Measurements from ENCODE around the gene CYP46A1. TPM values are rescaled to one million over a fixed set of nuclear protein-coding genes. Genes with fewer than 3 reads are reported as not detected.

CYP46A1 gene
- total and polyA plus RNA-seq, 4 donors = 0.33 to 2.5 (median 1.4) TPM

GRCh38 chr14:99717682-99718013 is 33.5 kb downstream of the CYP46A1 start:
- no peak overlapping the region for H3K27ac ChIP-seq (ENCODE audit: low read depth in 1 of 2, low read length in 1 of 2)
- TF ChIP-seq CTCF (IDR thresholded peaks at IDR 0.05; ENCODE audit: control extremely low read depth, extremely low read depth) = no peak
- no peaks in the 10 kb centered on the region for H3K36me3 ChIP-seq (ENCODE audit: control insufficient read depth in 4 of 4, insufficient read depth in 4 of 4, low read length in 4 of 4)
- H3K27me3 ChIP-seq (ENCODE audit: control insufficient read depth in 3 of 3, insufficient read depth in 3 of 3, low read length in 2 of 3) = no peaks in the 10 kb centered on the region
- H3K4me1 ChIP-seq (ENCODE audit: control insufficient read depth in 5 of 5, insufficient read depth in 5 of 5, low read length in 5 of 5) = peaks cover 0 to 4% (median 0%) of the 10 kb centered on the region in 5 donors
- no peak overlapping the region for H3K9ac ChIP-seq (ENCODE audit: insufficient read depth in 1 of 2, low read length in 2 of 2)
- H3K9me3 ChIP-seq (ENCODE audit: control insufficient read depth in 4 of 4, insufficient read depth in 3 of 4, low read length in 3 of 4) = peaks cover 0 to 2% (median 0%) of the 10 kb centered on the region in 4 donors
- DNase-seq (no peak), ATAC-seq (ENCODE audit: insufficient read depth, low FRiP score) (no peak)
- H3K4me3 ChIP-seq = no peak overlapping the region
- WGBS, 2 donors = 85 to 97% methylated on average over 5 of the region's 5 CpGs

- Histone ChIP-seq H3K36me3 (ENCODE audit: control insufficient read depth in 4 of 4, insufficient read depth in 4 of 4, low read length in 4 of 4) (no peaks in the 10 kb centered on the region), H3K9ac (ENCODE audit: insufficient read depth in 1 of 2, low read length in 2 of 2) (no peak overlapping the region), H3K27me3 (ENCODE audit: control insufficient read depth in 3 of 3, insufficient read depth in 3 of 3, low read length in 2 of 3) (no peaks in the 10 kb centered on the region), H3K27ac (ENCODE audit: low read depth in 1 of 2, low read length in 1 of 2) (no peak overlapping the region), H3K9me3 (ENCODE audit: control insufficient read depth in 4 of 4, insufficient read depth in 3 of 4, low read length in 3 of 4) (peaks cover 0 to 2% (median 0%) of the 10 kb centered on the region in 4 donors), H3K4me1 (ENCODE audit: control insufficient read depth in 5 of 5, insufficient read depth in 5 of 5, low read length in 5 of 5) (peaks cover 0 to 4% (median 0%) of the 10 kb centered on the region in 5 donors), H3K4me3 (no peak overlapping the region)
- no peak for ATAC-seq (ENCODE audit: insufficient read depth, low FRiP score)
- TF ChIP-seq CTCF (IDR thresholded peaks at IDR 0.05; ENCODE audit: control extremely low read depth, extremely low read depth) = no peak
- DNase-seq = no peak
- 85% methylated on average over 14 of the region's 14 CpGs for WGBS, 2 donors
These were observed 34.1 kb downstream of the CYP46A1 start for GRCh38 chr14:99718031-99718810.

- no peaks in the 10 kb centered on the region for H3K36me3 ChIP-seq (ENCODE audit: control insufficient read depth in 4 of 4, insufficient read depth in 4 of 4, low read length in 4 of 4)
- no peak for ATAC-seq (ENCODE audit: insufficient read depth, low FRiP score)
- no peak overlapping the region for H3K4me3 ChIP-seq
- peaks cover 0 to 2% (median 0%) of the 10 kb centered on the region in 4 donors for H3K9me3 ChIP-seq (ENCODE audit: control insufficient read depth in 4 of 4, insufficient read depth in 3 of 4, low read length in 3 of 4)
- no peaks in the 10 kb centered on the region for H3K27me3 ChIP-seq (ENCODE audit: control insufficient read depth in 3 of 3, insufficient read depth in 3 of 3, low read length in 2 of 3)
- H3K9ac ChIP-seq (ENCODE audit: insufficient read depth in 1 of 2, low read length in 2 of 2) = no peak overlapping the region
- H3K27ac ChIP-seq (ENCODE audit: low read depth in 1 of 2, low read length in 1 of 2) = no peak overlapping the region
- no peak for DNase-seq
- WGBS, 2 donors = 77 to 87% methylated on average over 5 of the region's 5 CpGs
- H3K4me1 ChIP-seq (ENCODE audit: control insufficient read depth in 5 of 5, insufficient read depth in 5 of 5, low read length in 5 of 5) = peaks cover 0 to 4% (median 0%) of the 10 kb centered on the region in 5 donors
- TF ChIP-seq CTCF (IDR thresholded peaks at IDR 0.05; ENCODE audit: control extremely low read depth, extremely low read depth) = no peak
These were observed 34.7 kb downstream of the CYP46A1 start for GRCh38 chr14:99718811-99719192.

Measured in lung (tissue), 12 donors.